Measurements from ENCODE around the gene SLC25A14. TPM values are rescaled to one million over a fixed set of nuclear protein-coding genes. Genes with fewer than 3 reads are reported as not detected.

Gene SLC25A14
- total RNA-seq, 1 donor from 2014 or later = 17.4 TPM

- peaks cover 4% of the 10 kb centered on the region for H3K4me1 ChIP-seq (ENCODE audit: insufficient read depth, low read length)
- H3K9ac ChIP-seq (ENCODE audit: low read length) = peak within 1 kb of the TSS; percentile 83
- no peaks in the 10 kb centered on the region for H3K36me3 ChIP-seq (ENCODE audit: insufficient read depth, low read length)
- FAIRE-seq = peak; percentile 9
- peak within 1 kb of the TSS; percentile 83 for H2AFZ ChIP-seq (ENCODE audit: low read depth, low read length)
- TF ChIP-seq EZH2 (IDR thresholded peaks at IDR 0.05; ENCODE audit: insufficient read depth, low read length) = no peak
- no peak for TF ChIP-seq CTCF (IDR thresholded peaks at IDR 0.05; ENCODE audit: insufficient read depth, low read depth, low read length)
- Mint-ChIP-seq H3K36me3 (ENCODE audit: low read depth, unreplicated experiment) (peaks cover 2% of the 10 kb centered on the region), H3K27ac (ENCODE audit: unreplicated experiment) (peak within 1 kb of the TSS; percentile 87), H3K4me1 (ENCODE audit: low read depth, unreplicated experiment) (no peaks in the 10 kb centered on the region), H3K9me3 (ENCODE audit: unreplicated experiment) (no peaks in the 10 kb centered on the region), H3K4me3 (ENCODE audit: unreplicated experiment) (peak within 1 kb of the TSS; percentile 93), H3K27me3 (ENCODE audit: low read depth, unreplicated experiment) (peaks cover 8% of the 10 kb centered on the region)
- no peaks in the 10 kb centered on the region for H4K20me1 ChIP-seq (ENCODE audit: insufficient read depth, low read length)
- H3K27me3 ChIP-seq (ENCODE audit: insufficient read depth, low read length) = no peaks in the 10 kb centered on the region
- H3K9me3 ChIP-seq (ENCODE audit: insufficient read depth, low read depth, low read length) = no peaks in the 10 kb centered on the region
- H3K27ac ChIP-seq (ENCODE audit: low read depth, low read length) = peak within 1 kb of the TSS; percentile 72
- H3K4me3 ChIP-seq (ENCODE audit: insufficient read depth, low read depth, low read length) = peak within 1 kb of the TSS; percentile 82
- peaks cover 30% of the 10 kb centered on the region for H3K79me2 ChIP-seq (ENCODE audit: insufficient read depth, low read length)
- peak within 1 kb of the TSS; percentile 89 for H3K4me2 ChIP-seq (ENCODE audit: low read length)
- peak; percentile 39 for DNase-seq (ENCODE audit: low read depth)
Measured at GRCh38 chrX:130401415-130402207, 61.9 kb downstream of the SLC25A14 start, which contains the start of gene RBMX2. Gene RBMX2 (plus strand): TSS chrX:130401987. CDS start chrX:130402033, 46 bp downstream.

GRCh38 chrX:130402208-130402684 lies 62.5 kb downstream of the SLC25A14 start:
- peaks cover 8% of the 10 kb centered on the region for H3K27me3 Mint-ChIP-seq (ENCODE audit: low read depth, unreplicated experiment)
- Histone ChIP-seq H3K4me2 (ENCODE audit: low read length) (peak overlapping the region; percentile 89), H4K20me1 (ENCODE audit: insufficient read depth, low read length) (no peaks in the 10 kb centered on the region), H3K4me1 (ENCODE audit: insufficient read depth, low read length) (peaks cover 4% of the 10 kb centered on the region), H2AFZ (ENCODE audit: low read depth, low read length) (peak overlapping the region; percentile 75), H3K79me2 (ENCODE audit: insufficient read depth, low read length) (peaks cover 30% of the 10 kb centered on the region), H3K27me3 (ENCODE audit: insufficient read depth, low read length) (no peaks in the 10 kb centered on the region), H3K27ac (ENCODE audit: low read depth, low read length) (peak overlapping the region; percentile 42), H3K9me3 (ENCODE audit: insufficient read depth, low read depth, low read length) (no peaks in the 10 kb centered on the region), H3K9ac (ENCODE audit: low read length) (peak overlapping the region; percentile 83), H3K4me3 (ENCODE audit: insufficient read depth, low read depth, low read length) (peak overlapping the region; percentile 82), H3K36me3 (ENCODE audit: insufficient read depth, low read length) (no peaks in the 10 kb centered on the region)
- no peak for DNase-seq (ENCODE audit: low read depth)
- H3K9me3 Mint-ChIP-seq (ENCODE audit: unreplicated experiment) = no peaks in the 10 kb centered on the region
- H3K4me3 Mint-ChIP-seq (ENCODE audit: unreplicated experiment) = peak overlapping the region; percentile 93
- no peak for TF ChIP-seq EZH2 (IDR thresholded peaks at IDR 0.05; ENCODE audit: insufficient read depth, low read length)
- TF ChIP-seq CTCF (IDR thresholded peaks at IDR 0.05; ENCODE audit: insufficient read depth, low read depth, low read length) = no peak
- H3K27ac Mint-ChIP-seq (ENCODE audit: unreplicated experiment) = no peak overlapping the region
- no peak for FAIRE-seq
- no peaks in the 10 kb centered on the region for H3K4me1 Mint-ChIP-seq (ENCODE audit: low read depth, unreplicated experiment)
- peaks cover 2% of the 10 kb centered on the region for H3K36me3 Mint-ChIP-seq (ENCODE audit: low read depth, unreplicated experiment)

GRCh38 chrX:130413415-130413814 lies 73.7 kb downstream of the SLC25A14 start:
- Mint-ChIP-seq H3K27ac (ENCODE audit: unreplicated experiment) (no peak overlapping the region), H3K36me3 (ENCODE audit: low read depth, unreplicated experiment) (no peaks in the 10 kb centered on the region), H3K4me1 (ENCODE audit: low read depth, unreplicated experiment) (no peaks in the 10 kb centered on the region), H3K27me3 (ENCODE audit: low read depth, unreplicated experiment) (no peaks in the 10 kb centered on the region), H3K9me3 (ENCODE audit: unreplicated experiment) (no peaks in the 10 kb centered on the region), H3K4me3 (ENCODE audit: unreplicated experiment) (no peak overlapping the region)
- Histone ChIP-seq H3K27ac (ENCODE audit: low read depth, low read length) (no peak overlapping the region), H2AFZ (ENCODE audit: low read depth, low read length) (no peak overlapping the region), H3K4me2 (ENCODE audit: low read length) (no peak overlapping the region), H3K79me2 (ENCODE audit: insufficient read depth, low read length) (no peaks in the 10 kb centered on the region), H4K20me1 (ENCODE audit: insufficient read depth, low read length) (no peaks in the 10 kb centered on the region), H3K9me3 (ENCODE audit: insufficient read depth, low read depth, low read length) (no peaks in the 10 kb centered on the region), H3K27me3 (ENCODE audit: insufficient read depth, low read length) (no peaks in the 10 kb centered on the region), H3K4me3 (ENCODE audit: insufficient read depth, low read depth, low read length) (no peak overlapping the region), H3K9ac (ENCODE audit: low read length) (no peak overlapping the region), H3K4me1 (ENCODE audit: insufficient read depth, low read length) (no peaks in the 10 kb centered on the region), H3K36me3 (ENCODE audit: insufficient read depth, low read length) (peaks cover 7% of the 10 kb centered on the region)
- no peak for DNase-seq (ENCODE audit: low read depth)
- TF ChIP-seq EZH2 (IDR thresholded peaks at IDR 0.05; ENCODE audit: insufficient read depth, low read length) = no peak
- TF ChIP-seq CTCF (IDR thresholded peaks at IDR 0.05; ENCODE audit: insufficient read depth, low read depth, low read length) = no peak
- no peak for FAIRE-seq

All from astrocyte (in vitro differentiated cells and primary cell).